ENCODE data around the gene SMC4. TPM values are rescaled to one million over a fixed set of nuclear protein-coding genes. Genes with fewer than 3 reads are reported as not detected.

Gene SMC4
- total and polyA plus RNA-seq, 2 of the 8 experiments (the other 6 are each of a cell fraction or from before 2014, with no cell fraction given) = 26.6 to 118 TPM

GRCh38 chr3:160450846-160451245 is 51.4 kb downstream of the SMC4 start (continued):
- TF ChIP-seq TCF12 (IDR thresholded peaks at IDR 0.05; ENCODE audit: low read depth, low read length) = no peak
